IPS-20b (cell line): Measurements from ENCODE around the gene SCAP.

Experiments used
- H3K27ac ChIP-seq: one replicate; pipeline ENCODE4 v1.5.1; 2013; ENCODE audit warnings: low read length
- H3K27me3 ChIP-seq: 2 replicates; pipeline ENCODE4 v1.6.1; 2013; ENCODE audit warnings: mild to moderate bottlenecking, low read length, inconsistent platforms; ENCODE audit not compliant: insufficient read depth
- H3K36me3 ChIP-seq: 2 replicates; pipeline ENCODE4 v1.6.1; 2013; ENCODE audit warnings: low read depth, mild to moderate bottlenecking, inconsistent platforms, low read length, moderate library complexity; ENCODE audit not compliant: insufficient read depth
- H3K4me1 ChIP-seq: 2 replicates; pipeline ENCODE4 v1.6.1; 2013; ENCODE audit warnings: mild to moderate bottlenecking, control low read depth, inconsistent platforms, low read length, moderate library complexity; ENCODE audit not compliant: insufficient read depth
- H3K4me3 ChIP-seq: 2 replicates; pipeline ENCODE4 v1.5.1; 2013; ENCODE audit warnings: mild to moderate bottlenecking, low read length, inconsistent platforms
- H3K9ac ChIP-seq: 2 replicates; pipeline ENCODE4 v1.6.1; 2013; ENCODE audit warnings: low read depth, mild to moderate bottlenecking, inconsistent platforms, low read length, moderate library complexity
- H3K9me3 ChIP-seq: 2 replicates; pipeline ENCODE4 v1.6.1; 2013; ENCODE audit warnings: mild to moderate bottlenecking, low read depth, low read length, inconsistent platforms; ENCODE audit not compliant: insufficient read depth

SCAP gene

DNA sequence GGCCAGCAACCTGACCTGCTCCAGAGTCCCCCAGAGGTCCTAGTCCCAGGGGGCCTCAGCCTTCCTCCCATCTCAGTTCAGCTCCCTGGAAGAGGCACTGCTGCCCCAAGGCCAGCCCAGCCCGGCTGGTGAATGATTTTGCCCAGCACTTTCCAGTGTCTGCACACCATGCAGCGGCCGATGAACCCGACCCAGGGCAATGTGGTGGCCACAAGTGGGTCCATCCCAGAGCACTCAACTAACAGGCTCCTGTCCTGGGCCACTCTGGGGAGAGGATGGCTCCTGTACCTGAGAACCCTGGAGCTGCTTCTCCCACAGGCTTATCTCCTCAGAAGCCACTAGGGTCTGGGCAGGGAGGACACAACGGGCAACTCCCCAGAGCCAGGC is 55.7 kb downstream of the SCAP start:
- Histone ChIP-seq H3K4me3 (no peak overlapping the region), H3K27ac (no peak overlapping the region)

DNA sequence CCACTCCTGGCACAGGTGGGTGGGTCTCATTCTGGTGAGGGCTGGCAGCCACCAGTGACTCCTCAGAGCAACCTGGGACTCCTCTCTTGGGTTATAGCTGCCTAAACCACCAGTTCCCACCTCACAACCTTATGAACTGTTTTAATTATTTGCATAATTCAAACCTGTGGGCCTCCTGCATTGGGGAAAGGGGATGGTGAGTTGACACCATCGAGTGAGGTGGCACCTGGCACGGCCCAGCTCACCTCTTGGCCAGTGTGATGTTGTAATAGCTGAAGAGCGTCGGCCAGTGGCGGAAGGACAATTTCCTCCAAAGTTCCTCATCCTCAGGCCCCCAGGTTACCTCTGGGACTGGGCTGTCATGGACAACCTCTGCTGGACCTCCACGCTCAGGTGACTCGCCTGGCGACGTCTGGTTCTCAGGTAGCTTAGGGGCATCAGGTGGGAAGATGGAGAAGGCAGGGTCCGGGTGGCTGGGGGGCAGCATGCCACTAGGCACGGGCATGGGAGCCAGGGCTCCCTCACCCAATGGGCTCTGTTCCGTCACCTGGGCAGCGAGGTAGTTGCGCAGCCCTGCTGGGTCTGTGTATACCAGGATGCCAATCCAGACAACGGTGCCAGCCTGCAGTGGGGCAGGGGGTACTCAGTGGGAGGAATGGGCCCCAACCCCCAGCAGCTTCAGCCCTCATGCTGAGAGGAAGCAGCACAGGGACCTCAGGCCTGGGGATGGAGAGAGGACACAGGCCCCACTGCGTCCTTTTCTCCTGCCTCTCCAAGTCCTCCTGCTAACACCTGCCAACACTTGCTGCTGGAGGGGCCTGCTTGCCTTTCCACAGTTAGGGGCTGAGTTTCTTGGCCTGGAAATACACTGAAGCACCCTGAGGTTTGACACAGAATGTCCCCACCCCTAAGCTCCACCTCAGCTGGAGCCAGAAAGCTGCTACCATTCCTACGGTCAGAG is 56.4 kb downstream of the SCAP start:
- no peak overlapping the region for H3K4me3 ChIP-seq
- H3K27me3 ChIP-seq = no peaks in the 10 kb centered on the region
- H3K9ac ChIP-seq = no peak overlapping the region
- no peaks in the 10 kb centered on the region for H3K4me1 ChIP-seq
- no peaks in the 10 kb centered on the region for H3K9me3 ChIP-seq
- peaks cover 55% of the 10 kb centered on the region for H3K36me3 ChIP-seq
- H3K27ac ChIP-seq = no peak overlapping the region

More for the DNA sequence above, 55.7 kb downstream of the SCAP start:
- Histone ChIP-seq H3K27me3 (no peaks in the 10 kb centered on the region), H3K9me3 (no peaks in the 10 kb centered on the region), H3K36me3 (peaks cover 55% of the 10 kb centered on the region), H3K4me1 (no peaks in the 10 kb centered on the region), H3K9ac (no peak overlapping the region)

DNA sequence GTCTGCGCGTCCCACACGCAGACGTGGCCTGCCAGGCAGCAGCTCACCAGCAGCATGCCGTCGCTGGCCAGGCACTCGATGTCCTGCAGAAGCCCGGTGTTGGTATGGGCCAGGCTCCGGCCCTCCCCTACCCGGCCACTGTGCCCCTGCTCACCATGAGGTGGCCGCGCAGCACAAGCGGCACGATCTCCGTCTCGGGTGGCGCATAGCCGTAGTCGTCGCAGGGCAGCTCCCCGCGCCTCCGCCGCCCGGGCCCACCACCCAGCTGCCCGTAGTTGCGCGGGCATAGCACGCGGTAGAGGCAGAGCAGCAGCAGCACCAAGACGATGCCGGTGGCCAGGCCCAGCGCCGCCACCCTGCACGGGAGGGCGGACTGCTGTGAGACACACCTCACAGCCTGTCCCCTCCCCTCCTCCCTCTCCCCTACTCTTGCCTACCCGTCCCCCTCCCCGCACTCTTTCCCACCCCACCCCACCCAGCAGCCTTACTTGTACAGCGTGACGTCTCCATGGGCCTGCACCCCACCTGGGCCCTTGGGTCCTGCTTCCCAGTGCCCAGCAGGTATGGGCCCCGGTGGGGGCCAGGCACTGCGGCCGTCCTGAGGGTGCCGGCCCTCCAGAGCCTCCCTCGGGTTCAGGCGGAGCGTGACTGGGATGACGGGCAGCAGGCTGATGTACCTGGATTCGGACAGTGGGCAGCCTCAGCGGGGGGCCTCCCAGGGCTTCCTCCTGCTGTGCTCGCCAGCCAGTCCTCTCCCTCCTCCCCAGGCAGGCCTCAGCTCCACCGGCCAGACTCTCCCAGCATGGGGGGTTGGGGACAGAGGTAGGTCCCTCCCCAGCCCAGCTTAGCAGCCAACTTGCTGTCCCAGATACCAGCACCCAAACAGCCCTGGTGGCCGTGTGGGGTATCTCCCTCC is 57.3 kb downstream of the SCAP start:
- no peak overlapping the region for H3K4me3 ChIP-seq
- H3K4me1 ChIP-seq = no peaks in the 10 kb centered on the region
- H3K27ac ChIP-seq = no peak overlapping the region
- peaks cover 62% of the 10 kb centered on the region for H3K36me3 ChIP-seq
- no peaks in the 10 kb centered on the region for H3K27me3 ChIP-seq
- no peaks in the 10 kb centered on the region for H3K9me3 ChIP-seq
- H3K9ac ChIP-seq = no peak overlapping the region

DNA sequence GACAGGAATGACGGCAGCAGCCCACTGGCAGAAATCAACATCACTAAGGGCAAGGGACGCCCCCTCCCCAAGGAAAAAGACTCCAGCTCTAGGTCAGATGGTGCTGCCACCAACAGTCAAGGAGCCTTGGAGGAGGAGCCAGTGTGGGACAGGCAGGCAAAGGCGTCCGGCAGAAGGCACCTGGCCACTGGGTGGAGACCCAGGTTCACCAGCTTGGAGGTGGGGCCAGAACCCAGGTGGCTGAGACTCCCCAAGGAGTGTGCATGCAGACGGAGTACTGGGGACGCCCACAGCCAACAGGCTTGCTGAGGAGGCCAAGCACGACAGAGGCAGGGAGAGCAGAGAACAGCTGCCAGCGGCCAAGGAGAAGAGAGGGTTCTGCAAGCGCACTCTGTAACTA is 59.7 kb downstream of the SCAP start:
- Histone ChIP-seq H3K27me3 (no peaks in the 10 kb centered on the region), H3K36me3 (peaks cover 77% of the 10 kb centered on the region), H3K4me1 (no peaks in the 10 kb centered on the region), H3K9ac (no peak overlapping the region), H3K27ac (no peak overlapping the region), H3K4me3 (no peak overlapping the region), H3K9me3 (no peaks in the 10 kb centered on the region)

DNA sequence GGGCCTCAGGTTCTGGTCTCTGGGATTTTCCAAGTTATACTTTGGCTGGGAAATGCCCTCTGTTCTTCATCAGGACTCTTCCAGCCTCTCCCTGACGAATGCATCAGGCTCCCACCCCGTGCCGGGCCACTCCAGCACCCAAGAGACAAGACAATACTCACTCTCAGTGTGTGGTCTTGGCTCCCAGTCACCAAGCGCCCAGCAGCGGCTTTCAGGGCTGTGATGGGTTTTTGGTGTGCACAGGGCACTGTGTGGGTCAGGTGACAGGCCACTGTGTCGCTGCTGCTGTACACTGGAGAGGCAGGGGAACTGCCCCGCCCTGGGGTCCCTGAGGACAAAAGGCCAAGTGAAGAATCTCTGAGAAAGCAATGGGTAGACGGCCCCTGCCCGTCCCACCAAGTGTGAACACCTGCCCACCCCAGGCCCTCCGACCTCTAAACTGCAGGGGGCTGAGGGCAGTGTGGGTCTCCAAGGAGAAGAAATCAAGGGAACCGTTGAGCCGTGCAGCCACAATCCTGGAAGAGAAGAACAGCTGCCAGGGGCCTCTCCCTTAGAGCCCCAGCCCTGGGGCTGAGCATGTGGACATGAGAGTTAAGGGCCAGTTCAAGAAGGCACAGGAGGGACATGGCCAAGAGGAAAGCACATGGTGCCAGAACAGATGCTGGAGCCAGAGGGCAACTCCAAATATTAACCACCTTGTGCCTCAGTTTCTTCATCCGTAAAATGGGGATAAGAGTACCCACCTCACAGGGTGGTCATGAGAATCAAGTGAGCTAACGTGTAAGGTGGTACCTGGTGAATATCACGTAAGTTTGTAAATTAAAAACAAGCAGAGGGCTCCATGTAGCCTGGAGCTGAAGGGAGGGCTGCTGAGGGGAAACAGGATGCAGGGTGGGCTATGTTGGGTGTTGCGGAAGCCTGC is 60.8 kb downstream of the SCAP start:
- H3K9me3 ChIP-seq = no peaks in the 10 kb centered on the region
- H3K27ac ChIP-seq = no peak overlapping the region
- no peak overlapping the region for H3K4me3 ChIP-seq
- no peak overlapping the region for H3K9ac ChIP-seq
- H3K36me3 ChIP-seq = peaks cover 74% of the 10 kb centered on the region
- no peaks in the 10 kb centered on the region for H3K4me1 ChIP-seq
- H3K27me3 ChIP-seq = no peaks in the 10 kb centered on the region

DNA sequence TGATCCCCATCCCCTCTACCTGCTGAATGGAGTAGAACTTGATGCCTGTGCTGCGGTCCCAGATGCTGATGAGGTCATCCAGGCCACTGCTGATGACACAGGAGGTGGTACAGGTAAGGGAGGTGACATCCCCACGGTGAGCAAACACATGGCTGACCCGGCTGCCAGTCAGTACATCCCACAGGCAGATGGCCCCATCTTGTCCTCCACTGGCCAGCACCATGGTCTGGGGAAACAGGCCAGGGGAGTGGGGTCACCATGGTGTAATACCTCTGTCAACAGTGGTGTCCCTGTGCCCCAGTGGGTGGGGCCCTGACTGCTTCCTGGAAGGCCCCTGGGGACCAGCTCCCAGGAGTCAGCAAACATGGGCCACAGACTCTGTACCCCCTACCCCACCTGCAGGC is 61.6 kb downstream of the SCAP start:
- Histone ChIP-seq H3K27ac (no peak overlapping the region), H3K36me3 (peaks cover 74% of the 10 kb centered on the region), H3K27me3 (no peaks in the 10 kb centered on the region), H3K4me3 (no peak overlapping the region), H3K9me3 (no peaks in the 10 kb centered on the region), H3K9ac (no peak overlapping the region), H3K4me1 (no peaks in the 10 kb centered on the region)

DNA sequence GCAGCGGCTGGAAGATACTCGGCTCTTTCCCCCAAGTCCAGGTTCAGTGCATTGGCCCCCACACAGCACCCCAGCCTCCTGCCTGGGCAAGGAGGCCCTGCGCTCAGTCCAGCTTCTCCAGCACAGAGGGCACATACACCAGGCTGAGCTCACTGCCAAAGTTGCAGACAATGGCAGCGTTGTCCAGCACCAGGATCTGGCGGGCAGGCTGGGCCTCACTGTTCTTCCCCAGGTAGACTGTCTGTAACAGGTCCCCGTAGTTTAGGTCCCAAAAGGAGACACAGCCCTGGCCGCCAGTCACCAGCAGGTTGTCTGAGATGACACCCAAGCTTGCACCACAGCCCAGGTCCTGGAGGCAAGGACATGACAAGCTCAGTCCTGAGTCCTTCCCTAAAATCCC is 62.0 kb downstream of the SCAP start:
- Histone ChIP-seq H3K4me1 (no peaks in the 10 kb centered on the region), H3K27me3 (no peaks in the 10 kb centered on the region), H3K36me3 (peaks cover 73% of the 10 kb centered on the region), H3K9ac (no peak overlapping the region), H3K9me3 (no peaks in the 10 kb centered on the region), H3K4me3 (no peak overlapping the region), H3K27ac (no peak overlapping the region)

DNA sequence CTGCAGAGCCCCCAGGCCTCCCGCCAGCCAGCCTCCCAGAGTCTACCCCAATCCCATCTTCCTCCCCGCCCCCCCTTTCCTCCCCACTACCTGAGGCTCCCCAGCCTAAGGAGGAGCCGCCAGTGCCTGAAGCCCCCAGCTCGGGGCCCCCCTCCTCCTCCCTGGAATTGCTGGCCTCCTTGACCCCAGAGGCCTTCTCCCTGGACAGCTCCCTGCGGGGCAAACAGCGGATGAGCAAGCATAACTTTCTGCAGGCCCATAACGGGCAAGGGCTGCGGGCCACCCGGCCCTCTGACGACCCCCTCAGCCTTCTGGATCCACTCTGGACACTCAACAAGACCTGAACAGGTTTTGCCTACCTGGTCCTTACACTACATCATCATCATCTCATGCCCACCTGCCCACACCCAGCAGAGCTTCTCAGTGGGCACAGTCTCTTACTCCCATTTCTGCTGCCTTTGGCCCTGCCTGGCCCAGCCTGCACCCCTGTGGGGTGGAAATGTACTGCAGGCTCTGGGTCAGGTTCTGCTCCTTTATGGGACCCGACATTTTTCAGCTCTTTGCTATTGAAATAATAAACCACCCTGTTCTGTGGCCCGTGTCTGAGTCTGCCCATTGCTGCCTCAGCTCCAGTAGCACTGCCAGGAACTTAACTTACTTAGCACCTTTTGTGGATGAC is 62.8 kb downstream of the SCAP start:
- Histone ChIP-seq H3K36me3 (peaks cover 79% of the 10 kb centered on the region), H3K27ac (no peak overlapping the region)

DNA sequence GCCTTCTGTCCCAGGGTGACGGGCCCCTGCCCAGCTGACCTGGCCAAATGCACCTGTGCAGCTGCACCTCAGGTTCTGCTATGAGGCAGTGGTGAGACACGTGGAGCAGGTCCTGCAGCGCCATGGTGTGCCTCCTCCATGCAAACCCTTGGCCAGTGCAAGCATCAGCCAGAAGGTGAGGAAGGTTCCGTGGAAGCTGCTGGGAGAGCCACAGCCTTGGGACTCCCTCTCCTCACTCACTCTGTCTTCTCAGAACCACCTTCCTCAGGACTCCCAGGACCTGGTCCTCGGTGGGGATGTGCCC is 63.3 kb downstream of the SCAP start:
- peaks cover 84% of the 10 kb centered on the region for H3K36me3 ChIP-seq

More for the DNA sequence above, 62.8 kb downstream of the SCAP start:
- Histone ChIP-seq H3K9ac (no peak overlapping the region), H3K4me3 (no peak overlapping the region), H3K27me3 (no peaks in the 10 kb centered on the region), H3K4me1 (no peaks in the 10 kb centered on the region), H3K9me3 (no peaks in the 10 kb centered on the region)

DNA sequence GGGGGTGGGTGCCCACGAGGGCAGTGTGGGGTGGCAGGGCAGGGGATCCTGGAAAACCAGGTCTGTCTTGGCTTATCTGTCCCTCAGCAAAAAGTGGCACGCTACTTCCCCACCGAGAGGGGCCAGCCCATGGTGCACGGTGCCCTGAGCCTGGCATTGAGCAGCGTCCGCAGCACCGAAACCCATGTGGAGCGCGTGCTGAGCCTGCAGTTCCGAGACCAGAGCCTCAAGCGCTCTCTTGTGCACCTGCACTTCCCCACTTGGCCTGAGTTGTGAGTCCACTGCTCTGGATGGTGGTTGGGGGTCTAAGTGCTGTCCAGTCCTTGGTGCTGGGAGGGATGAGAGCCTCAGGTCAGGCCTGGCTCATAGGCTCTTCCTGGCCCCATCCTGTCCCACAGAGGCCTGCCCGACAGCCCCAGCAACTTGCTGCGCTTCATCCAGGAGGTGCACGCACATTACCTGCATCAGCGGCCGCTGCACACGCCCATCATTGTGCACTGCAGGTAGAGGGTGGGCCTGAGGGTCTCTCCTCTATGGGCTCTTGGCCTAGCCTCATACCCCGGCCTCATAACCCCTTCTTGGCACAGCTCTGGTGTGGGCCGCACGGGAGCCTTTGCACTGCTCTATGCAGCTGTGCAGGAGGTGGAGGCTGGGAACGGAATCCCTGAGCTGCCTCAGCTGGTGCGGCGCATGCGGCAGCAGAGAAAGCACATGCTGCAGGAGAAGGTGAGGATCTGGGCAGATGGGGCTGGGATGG is 63.9 kb downstream of the SCAP start:
- Histone ChIP-seq H3K27me3 (no peaks in the 10 kb centered on the region), H3K4me3 (no peak overlapping the region), H3K36me3 (peaks cover 83% of the 10 kb centered on the region), H3K9ac (no peak overlapping the region), H3K9me3 (no peaks in the 10 kb centered on the region), H3K4me1 (no peaks in the 10 kb centered on the region), H3K27ac (no peak overlapping the region)

More for the DNA sequence above, 63.3 kb downstream of the SCAP start:
- H3K9me3 ChIP-seq = no peaks in the 10 kb centered on the region
- no peak overlapping the region for H3K9ac ChIP-seq
- H3K27ac ChIP-seq = no peak overlapping the region
- H3K4me1 ChIP-seq = no peaks in the 10 kb centered on the region
- H3K4me3 ChIP-seq = no peak overlapping the region
- H3K27me3 ChIP-seq = no peaks in the 10 kb centered on the region
